GM10266 (cell line): ENCODE data around the gene DPP6.

Experiments
- DNase-seq: peaks from one replicate; pipeline ENCODE4 v3.0.0; 2012; ENCODE audit errors: extremely low spot score
- TF ChIP-seq, protein P1 (sequence below): IDR thresholded peaks from 2 replicates; pipeline ENCODE4 v1.5.1; 2012; ENCODE audit warnings: mild to moderate bottlenecking, low read depth; ENCODE audit not compliant: control insufficient read depth, insufficient read depth; ENCODE audit errors: missing control alignments

Gene DPP6

DNA sequence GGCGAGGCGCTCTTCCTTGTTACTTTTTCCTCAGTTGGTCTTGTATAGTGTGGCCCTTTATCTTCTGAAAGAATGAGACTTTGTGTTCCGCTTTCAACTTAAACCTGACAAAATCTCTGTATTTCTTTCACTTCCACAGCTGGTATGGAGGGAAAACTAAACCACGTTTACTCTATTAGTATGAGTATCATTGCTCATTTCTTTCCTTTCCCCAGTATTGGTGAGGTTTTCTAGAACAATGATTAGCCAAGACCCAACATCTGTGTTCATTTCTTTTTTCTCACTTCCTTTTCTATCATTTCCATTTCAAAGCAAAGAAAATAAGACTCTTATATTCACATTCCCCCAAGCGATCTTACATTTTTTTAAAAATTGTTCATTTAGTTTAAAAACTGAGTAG is 785.4 kb downstream of the DPP6 start:
- TF ChIP-seq, protein P1, sequence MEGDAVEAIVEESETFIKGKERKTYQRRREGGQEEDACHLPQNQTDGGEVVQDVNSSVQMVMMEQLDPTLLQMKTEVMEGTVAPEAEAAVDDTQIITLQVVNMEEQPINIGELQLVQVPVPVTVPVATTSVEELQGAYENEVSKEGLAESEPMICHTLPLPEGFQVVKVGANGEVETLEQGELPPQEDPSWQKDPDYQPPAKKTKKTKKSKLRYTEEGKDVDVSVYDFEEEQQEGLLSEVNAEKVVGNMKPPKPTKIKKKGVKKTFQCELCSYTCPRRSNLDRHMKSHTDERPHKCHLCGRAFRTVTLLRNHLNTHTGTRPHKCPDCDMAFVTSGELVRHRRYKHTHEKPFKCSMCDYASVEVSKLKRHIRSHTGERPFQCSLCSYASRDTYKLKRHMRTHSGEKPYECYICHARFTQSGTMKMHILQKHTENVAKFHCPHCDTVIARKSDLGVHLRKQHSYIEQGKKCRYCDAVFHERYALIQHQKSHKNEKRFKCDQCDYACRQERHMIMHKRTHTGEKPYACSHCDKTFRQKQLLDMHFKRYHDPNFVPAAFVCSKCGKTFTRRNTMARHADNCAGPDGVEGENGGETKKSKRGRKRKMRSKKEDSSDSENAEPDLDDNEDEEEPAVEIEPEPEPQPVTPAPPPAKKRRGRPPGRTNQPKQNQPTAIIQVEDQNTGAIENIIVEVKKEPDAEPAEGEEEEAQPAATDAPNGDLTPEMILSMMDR = no peak
- DNase-seq = no peak

DNA sequence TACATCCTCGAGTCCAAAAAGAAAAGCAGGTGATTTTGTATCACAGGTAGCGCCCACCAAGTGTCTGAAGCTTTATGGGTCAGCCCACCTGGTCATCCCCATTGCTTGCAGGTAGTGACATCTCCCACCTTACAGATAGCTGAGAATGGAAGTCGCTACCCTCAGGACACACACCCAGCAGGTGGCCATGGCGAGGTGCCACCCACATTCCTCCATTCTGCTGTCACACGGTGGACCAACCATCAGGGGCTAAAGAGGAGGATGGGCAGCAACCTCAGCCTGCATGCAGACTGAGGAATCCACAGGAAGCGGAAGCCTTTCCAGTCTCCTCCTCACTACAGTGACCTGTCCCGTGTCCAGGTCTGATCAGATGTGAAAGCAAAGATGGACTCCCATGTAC is 787.9 kb downstream of the DPP6 start:
- TF ChIP-seq, protein P1 = no peak
- no peak for DNase-seq

DNA sequence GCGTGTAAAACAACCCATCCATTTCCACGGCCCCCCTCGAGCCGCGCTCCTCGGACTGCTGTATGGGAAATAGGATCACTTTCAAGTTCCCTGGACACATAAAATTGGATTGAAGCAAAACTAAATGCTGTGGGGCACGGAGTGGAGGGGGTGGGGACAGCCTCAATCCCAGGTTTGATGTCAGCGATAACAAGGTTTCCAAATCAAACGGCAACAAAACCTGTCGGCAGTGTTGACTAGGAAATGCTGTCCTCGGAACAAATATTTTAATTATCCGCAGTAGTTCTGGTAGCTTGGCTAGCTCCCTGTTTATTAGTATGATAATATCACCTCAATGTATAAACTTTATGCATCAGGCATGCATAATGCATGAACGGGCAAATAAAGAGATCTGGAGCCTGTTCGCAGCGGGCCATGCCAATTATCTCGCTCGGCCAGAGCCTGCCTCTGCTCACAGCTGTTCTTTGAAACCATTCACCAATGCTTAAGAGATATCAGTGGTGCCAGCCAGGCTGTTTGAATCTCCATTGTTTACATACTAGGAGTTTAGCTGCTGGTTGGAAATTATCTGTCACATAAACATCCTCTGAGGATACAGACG is 789.6 kb downstream of the DPP6 start:
- DNase-seq = no peak
- TF ChIP-seq, protein P1 = no peak

DNA sequence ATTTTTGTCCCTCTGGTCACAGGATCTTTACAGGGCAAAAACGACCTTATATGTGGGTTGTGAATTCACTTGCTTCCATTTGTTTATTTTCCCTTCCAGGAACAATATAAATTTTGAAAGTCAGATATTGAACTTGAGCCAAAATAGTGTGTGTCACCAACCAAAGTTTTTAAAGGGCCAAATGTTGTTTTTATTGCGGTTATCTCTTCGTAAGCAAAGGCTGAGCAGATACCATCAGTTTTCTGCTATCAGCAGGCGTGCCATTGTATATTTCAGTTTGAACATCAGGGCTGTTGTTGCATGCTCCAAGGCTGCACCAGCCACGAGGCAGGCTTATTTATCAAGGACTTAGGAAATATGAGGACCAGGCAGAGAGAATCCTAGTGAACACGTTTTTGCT is 790.4 kb downstream of the DPP6 start:
- TF ChIP-seq, protein P1 = no peak
- no peak for DNase-seq

DNA sequence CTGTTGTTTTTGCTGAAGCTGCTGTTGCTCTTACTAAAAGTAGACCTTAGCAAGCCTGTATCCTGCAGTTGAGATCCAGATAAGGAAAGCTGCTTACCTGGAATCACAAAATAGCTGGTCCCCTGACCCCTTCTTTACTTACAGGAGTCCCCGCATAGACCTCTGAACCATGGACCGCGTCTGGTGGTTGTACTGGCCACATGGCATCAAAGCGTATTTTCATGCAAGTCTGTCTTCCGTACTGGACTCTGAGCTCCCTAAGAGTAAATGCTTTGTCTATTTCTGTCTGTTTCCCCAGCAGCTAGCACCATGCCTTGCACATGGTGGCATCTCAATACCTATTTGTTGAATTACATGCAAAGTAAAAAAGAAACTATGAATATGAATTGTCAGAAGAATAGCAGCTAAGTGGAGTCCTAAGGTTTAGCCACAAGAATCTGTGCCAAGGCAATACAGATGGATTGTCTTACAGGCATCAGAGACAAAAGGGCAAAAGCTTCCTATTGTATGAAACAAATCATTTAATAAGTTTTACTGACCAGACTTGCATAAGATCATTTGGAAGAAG is 791.6 kb downstream of the DPP6 start:
- DNase-seq = no peak
- TF ChIP-seq, protein P1 = no peak

DNA sequence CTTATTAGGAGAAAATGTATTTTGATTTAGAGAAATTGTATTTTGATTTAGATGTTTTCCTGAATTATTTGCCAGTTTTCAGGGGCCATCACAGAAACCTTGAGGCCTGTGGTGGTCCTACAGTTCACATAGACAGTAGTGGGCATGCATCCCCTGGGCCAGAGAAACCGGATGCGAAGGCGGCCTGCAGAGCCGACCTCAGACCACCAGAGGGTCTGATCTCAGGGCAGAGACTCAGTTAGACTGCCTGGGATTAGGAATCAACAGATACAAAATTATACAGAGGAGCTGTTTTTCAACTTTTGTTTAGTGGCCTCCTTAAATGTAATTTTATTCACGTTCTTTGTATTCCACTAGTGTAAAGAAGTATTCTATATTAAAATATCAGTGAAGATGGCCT is 792.3 kb downstream of the DPP6 start:
- TF ChIP-seq, protein P1 = no peak
- DNase-seq = no peak

DNA sequence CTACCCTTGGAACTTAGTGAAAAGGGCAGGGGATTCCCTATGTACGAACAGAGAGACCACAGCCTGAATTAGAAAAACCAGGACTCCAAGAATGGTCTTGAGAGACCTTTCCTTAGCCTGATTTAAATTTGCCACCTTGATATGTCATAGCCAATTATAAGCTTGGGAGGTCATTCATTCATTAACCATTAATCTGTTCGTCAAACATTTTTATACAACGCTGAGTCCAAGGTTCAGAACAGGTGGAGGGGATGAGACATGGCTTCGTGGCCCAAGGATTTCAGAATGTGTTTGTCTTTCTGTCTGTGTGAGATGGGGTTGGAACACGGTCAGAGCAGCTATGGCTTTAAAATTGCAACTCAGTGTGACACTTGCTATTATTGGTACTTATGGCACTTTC is 792.8 kb downstream of the DPP6 start:
- TF ChIP-seq, protein P1 = no peak

More for the DNA sequence above, 792.8 kb downstream of the DPP6 start:
- DNase-seq = no peak
